ENCODE measurements around the gene REG3G.

Gene REG3G

DNA sequence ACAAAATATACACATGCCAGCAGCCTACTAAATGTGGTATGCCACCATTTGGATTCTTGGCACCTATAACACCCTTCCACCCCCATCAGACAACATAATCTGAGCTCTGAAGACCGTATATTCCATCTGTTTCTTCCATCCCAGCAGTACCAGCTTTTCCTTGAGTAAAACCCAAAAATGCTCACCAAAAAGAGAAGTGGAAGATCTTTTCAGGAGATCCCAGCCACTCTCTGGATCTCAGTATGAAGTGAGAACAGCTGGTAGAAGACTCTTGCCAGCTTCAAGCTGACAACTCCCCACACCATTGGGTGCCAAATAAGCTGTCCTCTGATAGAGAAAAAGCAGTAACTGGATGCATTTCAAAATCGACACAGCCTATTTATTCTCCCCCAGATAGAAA, 39.7 kb downstream of the REG3G start:
- Histone ChIP-seq H4K20me1 (ENCODE audit: insufficient read depth, low read length) (no peaks in the 10 kb centered on the region), H3K27me3 (ENCODE audit: insufficient read depth, low read length) (no peaks in the 10 kb centered on the region), H3K36me3 (ENCODE audit: insufficient read depth, low read length) (no peaks in the 10 kb centered on the region), H3K4me2 (ENCODE audit: low read length) (no peak overlapping the region), H3K4me3 (ENCODE audit: low read depth, low read length, poor library complexity, severe bottlenecking) (no peak overlapping the region), H3K79me2 (ENCODE audit: insufficient read depth, low read length) (no peaks in the 10 kb centered on the region), H3K9me3 (ENCODE audit: low read length) (no peaks in the 10 kb centered on the region), H3F3A (ENCODE audit: insufficient read depth, low read length) (no peaks in the 10 kb centered on the region), H3K9ac (ENCODE audit: low read length) (no peak overlapping the region), H3K4me1 (ENCODE audit: insufficient read depth, low read length, severe bottlenecking) (no peaks in the 10 kb centered on the region), H3K9me2 (ENCODE audit: low read depth, low read length) (no peaks in the 10 kb centered on the region), H2AFZ (ENCODE audit: low read length) (no peak overlapping the region), H3K27ac (ENCODE audit: low read depth, low read length, poor library complexity, severe bottlenecking) (no peak overlapping the region)
- TF ChIP-seq EZH2 (IDR thresholded peaks at IDR 0.05; ENCODE audit: borderline replicate concordance, low read length): no peak
- TF ChIP-seq, protein P1, sequence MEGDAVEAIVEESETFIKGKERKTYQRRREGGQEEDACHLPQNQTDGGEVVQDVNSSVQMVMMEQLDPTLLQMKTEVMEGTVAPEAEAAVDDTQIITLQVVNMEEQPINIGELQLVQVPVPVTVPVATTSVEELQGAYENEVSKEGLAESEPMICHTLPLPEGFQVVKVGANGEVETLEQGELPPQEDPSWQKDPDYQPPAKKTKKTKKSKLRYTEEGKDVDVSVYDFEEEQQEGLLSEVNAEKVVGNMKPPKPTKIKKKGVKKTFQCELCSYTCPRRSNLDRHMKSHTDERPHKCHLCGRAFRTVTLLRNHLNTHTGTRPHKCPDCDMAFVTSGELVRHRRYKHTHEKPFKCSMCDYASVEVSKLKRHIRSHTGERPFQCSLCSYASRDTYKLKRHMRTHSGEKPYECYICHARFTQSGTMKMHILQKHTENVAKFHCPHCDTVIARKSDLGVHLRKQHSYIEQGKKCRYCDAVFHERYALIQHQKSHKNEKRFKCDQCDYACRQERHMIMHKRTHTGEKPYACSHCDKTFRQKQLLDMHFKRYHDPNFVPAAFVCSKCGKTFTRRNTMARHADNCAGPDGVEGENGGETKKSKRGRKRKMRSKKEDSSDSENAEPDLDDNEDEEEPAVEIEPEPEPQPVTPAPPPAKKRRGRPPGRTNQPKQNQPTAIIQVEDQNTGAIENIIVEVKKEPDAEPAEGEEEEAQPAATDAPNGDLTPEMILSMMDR (IDR thresholded peaks at IDR 0.05; ENCODE audit: low read length): no peak

DNA sequence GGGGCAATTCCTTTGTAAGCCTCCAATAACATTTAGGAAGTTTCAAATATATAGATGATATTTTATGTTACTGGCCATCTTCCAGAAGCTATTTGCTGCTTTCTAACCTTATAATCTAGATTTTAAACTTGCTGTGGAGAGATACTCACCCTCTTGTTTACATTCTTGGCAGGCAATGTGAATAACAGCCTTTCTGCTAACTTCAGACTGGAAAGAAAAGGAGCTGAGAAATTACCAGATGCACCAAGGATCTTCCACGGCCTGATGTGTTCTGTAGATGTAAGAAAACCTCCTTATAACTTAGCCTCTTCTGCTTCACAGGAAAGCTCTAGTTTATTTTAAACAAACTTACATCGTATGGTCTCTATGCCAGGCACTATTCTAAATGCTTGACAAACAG, 45.6 kb downstream of the REG3G start:
- Histone ChIP-seq H4K20me1 (ENCODE audit: insufficient read depth, low read length) (no peaks in the 10 kb centered on the region), H3K27me3 (ENCODE audit: insufficient read depth, low read length) (no peaks in the 10 kb centered on the region), H3K4me2 (ENCODE audit: low read length) (no peak overlapping the region), H3K27ac (ENCODE audit: low read depth, low read length, poor library complexity, severe bottlenecking) (no peak overlapping the region), H3K9me2 (ENCODE audit: low read depth, low read length) (no peaks in the 10 kb centered on the region), H2AFZ (ENCODE audit: low read length) (no peak overlapping the region), H3K9me3 (ENCODE audit: low read length) (no peaks in the 10 kb centered on the region), H3K4me1 (ENCODE audit: insufficient read depth, low read length, severe bottlenecking) (no peaks in the 10 kb centered on the region), H3K9ac (ENCODE audit: low read length) (no peak overlapping the region), H3F3A (ENCODE audit: insufficient read depth, low read length) (no peaks in the 10 kb centered on the region), H3K36me3 (ENCODE audit: insufficient read depth, low read length) (no peaks in the 10 kb centered on the region), H3K79me2 (ENCODE audit: insufficient read depth, low read length) (no peaks in the 10 kb centered on the region), H3K4me3 (ENCODE audit: low read depth, low read length, poor library complexity, severe bottlenecking) (no peak overlapping the region)
- no peak for TF ChIP-seq EZH2 (IDR thresholded peaks at IDR 0.05; ENCODE audit: borderline replicate concordance, low read length)
- TF ChIP-seq, protein P1 (IDR thresholded peaks at IDR 0.05; ENCODE audit: low read length): no peak
